HG03460 (cell line): ENCODE results near the gene MYL5.
"Not testable (repeated sequence)": the region's sequence is repeated elsewhere in the genome, so short reads cannot be mapped to it uniquely, and the experiment has no call there.

Experiments used
- ATAC-seq: cut with Tn5 transposase; IDR thresholded peaks from one replicate; pipeline ENCODE4 v1.9.1; 2021; ENCODE audit not compliant: unreplicated experiment

Gene MYL5

DNA sequence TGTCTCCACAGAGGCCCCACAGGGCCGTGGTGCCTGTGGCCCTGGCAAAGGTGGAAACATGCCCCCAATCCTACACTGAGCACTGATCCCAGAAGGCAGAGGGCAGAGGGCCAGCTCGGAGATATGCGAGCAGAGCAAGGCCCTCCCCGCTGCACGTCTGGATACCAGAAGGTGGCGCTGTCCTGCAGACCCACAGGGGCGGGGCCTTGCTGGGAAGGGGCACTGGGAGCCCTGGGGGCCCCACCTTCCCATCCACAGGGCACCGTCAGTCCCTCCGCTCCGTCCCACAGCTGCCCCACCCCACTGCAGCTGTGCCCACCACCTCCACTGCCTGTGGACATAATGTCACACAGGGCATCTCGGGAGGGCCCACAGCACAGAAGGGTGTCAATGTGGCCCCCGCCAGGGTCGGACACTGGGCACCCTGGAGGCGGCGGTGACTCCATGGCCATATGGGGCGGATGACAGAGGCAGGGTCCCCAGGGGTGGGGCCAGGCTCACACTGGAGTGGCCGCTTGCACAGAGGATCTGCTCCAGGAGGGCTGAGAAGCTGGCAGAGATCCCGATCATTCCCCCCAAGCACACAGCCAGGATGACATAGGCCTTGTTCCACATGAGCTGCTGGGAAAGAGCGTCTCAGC lies 9.8 kb downstream of the MYL5 start:
- no peak for ATAC-seq

DNA sequence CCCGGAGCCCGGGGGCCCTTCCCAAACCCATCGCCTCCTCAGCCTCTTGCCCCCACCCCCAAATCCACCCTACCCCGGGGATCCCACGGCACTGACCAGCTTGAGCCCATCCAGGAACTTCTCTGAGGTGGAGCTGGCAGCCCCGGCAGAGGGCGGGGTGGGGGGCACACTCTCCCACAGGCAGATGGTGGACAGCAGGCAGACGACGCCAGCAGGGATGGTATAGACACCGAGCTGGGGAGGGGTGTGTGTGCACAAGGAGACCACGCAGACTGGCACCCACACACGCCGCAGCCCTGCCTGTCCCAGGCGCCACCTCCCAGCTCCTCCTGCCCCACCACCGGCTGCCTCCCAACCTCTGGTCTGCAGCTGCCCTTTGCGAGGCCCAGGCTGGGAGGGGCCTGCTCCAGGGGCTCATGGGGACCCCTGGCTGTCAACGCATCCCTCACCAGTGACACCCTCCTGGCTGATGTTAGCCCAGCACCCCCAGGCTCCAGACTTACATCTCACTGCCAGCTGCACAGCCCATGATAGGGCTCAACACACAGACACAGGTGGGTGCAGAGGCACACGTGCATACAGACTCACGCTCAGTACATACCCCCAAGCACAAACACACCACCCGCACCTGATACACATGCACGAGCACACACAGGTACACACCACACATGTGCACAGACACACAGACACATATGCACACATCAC lies 10.4 kb downstream of the MYL5 start:
- no peak for ATAC-seq

- ATAC-seq, result no peak
Observed at GRCh38 chr4:685679-686412, 11.5 kb downstream of the MYL5 start.

GRCh38 chr4:686413-687040 lies 12.2 kb downstream of the MYL5 start:
- ATAC-seq, result no peak

DNA sequence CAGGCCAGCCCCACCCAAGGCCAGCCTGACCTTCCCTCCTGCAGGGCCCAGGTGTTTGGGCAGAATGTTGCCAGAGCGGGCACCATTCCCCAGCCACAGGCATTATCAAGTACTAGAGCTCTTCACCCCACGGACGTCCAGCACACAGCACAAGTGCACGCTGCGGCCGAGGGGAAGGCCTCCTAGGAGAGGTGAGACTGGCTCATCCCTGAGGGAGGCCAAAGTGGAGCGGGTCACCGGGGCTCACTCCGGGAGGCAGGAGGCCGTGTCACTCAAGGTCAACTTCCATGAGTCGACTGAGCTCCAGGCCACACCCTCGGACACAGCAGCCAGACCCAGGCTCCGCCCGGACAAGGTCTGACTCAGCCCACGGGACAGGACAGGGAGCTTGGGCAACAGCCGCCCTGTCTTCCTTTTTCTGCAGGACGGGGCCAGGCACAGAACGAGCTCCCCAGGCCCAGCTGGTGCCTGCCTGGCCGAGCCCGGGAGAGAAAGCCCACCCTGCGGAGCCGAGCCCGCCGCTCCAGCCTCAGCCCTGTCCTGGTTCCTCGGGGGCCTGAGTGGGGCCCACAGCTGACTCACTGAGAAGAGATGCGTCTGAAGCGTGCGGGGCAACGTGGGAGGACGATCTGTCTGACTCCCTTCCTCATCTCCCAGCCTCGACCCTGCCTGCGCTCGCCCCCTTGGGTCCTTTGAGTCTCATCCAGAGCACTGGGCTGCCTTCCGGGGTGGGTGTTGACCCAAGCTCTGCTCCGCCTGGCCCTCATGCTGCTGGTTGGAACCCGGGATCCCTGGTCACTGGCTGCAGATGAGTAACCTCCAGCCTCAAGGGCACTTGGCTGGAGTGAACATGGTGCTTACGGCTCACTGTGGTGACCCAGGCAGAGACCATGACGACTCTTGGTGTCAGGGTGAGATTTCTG lies 13.0 kb downstream of the MYL5 start:
- no peak for ATAC-seq

- ATAC-seq, result no peak
Observed at GRCh38 chr4:687971-688853, 13.9 kb downstream of the MYL5 start.

- no peak for ATAC-seq
Observed at GRCh38 chr4:688854-689681, 14.7 kb downstream of the MYL5 start, which contains the start of gene SLC49A3. Gene SLC49A3 (minus strand): TSS chr4:689151. CDS start chr4:689127, 24 bp downstream.

- ATAC-seq, result no peak
Observed at GRCh38 chr4:689723-690122, 15.4 kb downstream of the MYL5 start.

DNA sequence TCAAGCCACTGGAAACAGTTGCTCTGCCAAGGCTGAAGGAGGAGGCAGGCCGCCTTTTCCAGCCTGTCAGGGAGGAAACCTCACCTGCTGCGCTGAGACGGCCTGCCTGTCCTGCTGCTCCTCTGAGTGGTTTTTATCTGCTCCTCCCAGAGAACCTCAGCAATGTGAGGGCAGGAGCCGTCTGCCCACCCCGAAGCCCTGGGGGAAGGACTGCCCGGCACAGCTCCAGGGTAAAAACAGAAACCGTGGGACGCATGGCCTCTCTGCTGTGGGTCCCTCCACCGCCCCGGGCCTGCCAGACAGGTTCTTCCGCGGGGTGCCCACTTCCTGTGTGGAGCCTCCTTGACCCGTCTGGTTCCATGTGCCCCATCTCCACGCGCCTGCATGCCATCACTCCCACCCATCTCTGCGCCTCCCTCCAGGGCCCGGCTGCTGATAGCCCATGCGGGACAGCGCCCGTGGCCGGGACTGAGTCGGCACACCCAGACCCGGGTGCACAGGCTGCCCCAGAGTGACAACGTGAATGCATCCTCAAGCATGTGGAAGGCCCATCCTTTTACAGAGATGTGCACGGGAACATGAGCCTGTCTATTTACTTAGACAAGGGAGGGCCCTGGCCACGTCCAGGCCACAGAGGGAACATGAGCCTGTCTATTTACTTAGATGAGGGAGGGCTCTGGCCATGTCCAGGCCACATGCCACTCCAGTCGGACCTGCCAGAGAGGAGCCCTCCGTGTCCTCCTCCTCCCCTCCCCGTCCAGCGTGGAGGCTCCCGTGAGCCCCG lies 18.6 kb downstream of the MYL5 start:
- no peak for ATAC-seq

DNA sequence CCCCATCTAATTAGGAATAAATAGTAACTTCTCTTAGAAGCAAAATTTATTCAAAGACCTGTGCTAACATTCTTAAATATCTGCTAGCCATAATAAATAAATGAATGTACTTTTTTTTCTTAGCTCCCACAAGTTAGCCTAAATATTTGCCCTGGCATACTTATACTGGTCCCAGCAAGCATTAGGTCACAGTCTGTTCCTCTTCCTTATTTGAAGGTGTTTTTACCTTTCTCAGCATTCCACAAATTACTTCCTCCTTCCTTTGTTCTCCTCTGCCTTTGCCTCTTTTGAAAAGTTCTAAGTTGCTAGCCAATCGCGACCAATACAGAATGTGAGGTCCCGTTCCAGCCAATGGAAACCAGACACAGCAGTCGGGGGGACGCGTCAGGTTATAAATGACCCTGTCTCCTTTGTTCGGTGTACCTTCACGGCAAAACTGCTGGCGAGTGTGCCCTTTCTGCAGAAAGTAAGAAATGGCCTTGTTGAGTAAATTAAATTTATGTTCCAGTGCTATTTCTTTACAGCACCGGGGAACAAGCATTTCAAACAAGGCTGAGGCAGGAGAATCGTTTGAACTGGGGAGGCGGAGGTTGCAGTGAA lies 20.1 kb downstream of the MYL5 start:
- ATAC-seq, result not testable (repeated sequence)

GRCh38 chr4:699816-700580 lies 25.7 kb downstream of the MYL5 start:
- ATAC-seq, result no peak

DNA sequence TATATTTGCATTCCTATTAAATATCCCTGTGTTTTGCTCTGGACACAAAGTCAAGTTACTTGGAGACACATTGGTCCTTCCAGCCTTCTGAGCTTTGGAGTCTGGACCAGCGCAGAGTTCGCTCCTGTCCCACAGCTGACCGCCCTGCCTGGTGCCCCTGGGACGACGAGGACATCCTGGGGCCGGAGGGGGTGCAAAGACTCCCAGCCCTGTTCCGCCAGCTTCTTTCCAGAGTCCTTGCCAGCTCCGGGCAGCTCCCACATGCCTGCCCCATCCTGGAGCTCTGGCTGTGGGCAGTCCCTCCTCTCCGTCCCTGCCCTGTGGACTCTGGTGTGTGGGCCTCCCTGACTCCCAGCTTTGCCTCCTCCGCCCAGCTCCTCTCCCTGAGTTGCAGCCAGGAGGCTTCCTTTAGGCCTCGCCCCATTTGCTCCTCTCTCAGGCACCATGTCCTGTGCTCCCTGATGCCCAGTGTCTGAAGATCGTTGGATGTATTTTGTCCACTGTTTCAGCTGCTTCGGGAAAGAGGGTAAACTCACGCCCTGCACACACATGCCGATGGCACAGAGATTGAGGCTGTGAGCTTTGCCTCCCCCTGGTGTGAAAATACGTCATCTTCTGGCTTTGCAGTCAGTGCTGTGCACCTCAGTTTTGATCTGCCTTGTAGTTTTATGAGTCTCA lies 26.4 kb downstream of the MYL5 start:
- no peak for ATAC-seq

GRCh38 chr4:702618-703048 lies 28.3 kb downstream of the MYL5 start:
- no peak for ATAC-seq

DNA sequence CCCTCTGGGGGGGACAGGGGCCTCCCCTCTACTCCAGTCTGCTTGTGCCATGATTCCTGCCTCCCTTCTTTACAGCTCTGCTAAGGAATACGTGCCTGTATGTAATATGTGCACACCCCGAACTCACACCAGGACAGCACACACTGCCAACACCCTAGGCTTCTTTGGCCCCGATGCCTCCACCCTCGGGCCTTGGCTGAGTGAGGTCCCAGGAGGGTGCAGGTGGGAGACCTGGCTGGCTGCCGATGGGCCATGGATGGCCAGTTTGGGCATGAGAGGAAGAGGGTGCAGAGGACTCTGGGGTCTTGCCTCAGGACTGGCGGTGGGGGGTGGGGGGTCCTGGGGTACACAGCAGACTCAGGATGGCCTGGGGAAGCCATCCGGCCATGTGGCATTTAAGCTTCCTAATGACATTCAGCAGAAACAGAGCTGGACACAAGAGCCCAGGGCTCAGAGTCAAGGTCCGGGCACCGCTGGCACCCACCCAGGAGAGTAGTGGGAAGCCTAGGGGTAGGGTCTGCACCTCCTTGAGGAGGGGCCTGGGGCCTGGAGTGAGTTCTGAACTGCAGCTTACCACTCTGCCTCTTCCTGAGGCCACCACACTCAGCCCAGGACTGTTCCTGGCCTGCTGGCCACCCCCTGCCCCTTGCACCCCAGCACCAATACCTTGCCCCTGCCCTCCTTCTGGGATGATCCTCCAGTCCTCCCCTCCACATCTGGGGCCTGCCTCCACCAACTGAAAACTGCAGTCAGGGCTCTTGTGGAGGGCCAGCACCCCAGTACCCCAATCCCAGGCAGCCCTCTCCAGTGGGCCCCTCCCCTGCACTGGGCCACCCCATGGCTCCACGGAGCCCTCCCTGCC lies 29.2 kb downstream of the MYL5 start:
- no peak for ATAC-seq

DNA sequence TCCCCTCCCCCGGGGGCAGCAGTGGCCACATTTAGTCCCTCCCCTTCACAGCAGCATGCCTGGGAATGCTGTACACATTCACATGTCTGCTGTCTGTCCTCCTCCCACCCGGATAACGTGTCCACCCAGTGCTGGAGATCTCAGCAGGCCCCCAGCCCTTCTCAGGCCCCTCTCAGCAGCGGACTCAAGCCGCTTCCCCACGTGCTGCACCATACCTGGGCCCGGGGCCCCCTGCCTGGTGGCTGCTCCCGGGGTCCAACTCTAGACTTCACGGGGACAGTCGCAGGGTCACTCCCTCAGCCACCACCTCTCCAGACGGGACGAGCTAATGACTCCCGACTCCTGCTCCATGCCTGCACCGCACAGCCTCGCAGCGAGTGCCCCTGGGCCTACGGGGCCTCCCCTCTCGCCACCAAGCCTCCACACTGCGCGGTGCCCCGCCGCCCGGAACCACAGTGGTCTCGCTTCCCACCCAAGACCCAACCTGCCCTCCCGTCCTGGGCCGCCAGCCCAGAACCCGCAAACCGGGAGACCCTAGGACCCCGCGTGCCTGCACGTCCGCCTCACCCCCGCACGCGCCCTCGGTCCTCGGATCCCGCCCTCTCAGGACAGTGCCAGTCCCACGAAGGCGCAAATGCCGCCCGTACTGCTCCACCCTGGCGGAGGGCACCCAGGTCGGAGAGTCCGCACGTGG lies 30.0 kb downstream of the MYL5 start:
- ATAC-seq, result no peak
